Urinary bladder (tissue), 4 donors: ENCODE measurements around the gene TRIM7. TPM values are rescaled to one million over a fixed set of nuclear protein-coding genes. Genes with fewer than 3 reads are reported as not detected.

ENCODE experiments used
- DNase-seq: peaks from one replicate; pipeline ENCODE4 v3.0.0-alpha.2; 2015; ENCODE audit errors: extremely low spot score
- H3K27ac ChIP-seq: one replicate; pipeline ENCODE4 v1.5.1; 2013; ENCODE audit warnings: low read depth, mild to moderate bottlenecking, moderate library complexity
- H3K36me3 ChIP-seq: one replicate; pipeline ENCODE4 v1.6.1; 2013; ENCODE audit warnings: mild to moderate bottlenecking, moderate library complexity; ENCODE audit not compliant: insufficient read depth
- H3K4me1 ChIP-seq: one replicate; pipeline ENCODE4 v1.6.1; 2013; ENCODE audit warnings: mild to moderate bottlenecking, moderate library complexity; ENCODE audit not compliant: insufficient read depth
- H3K4me3 ChIP-seq: one replicate; pipeline ENCODE4 v1.5.1; 2013; ENCODE audit warnings: low read depth, low read length
- WGBS: extraction: QIAGEN DNeasy Blood & Tissue Kit; methylation state at CpG from one replicate; pipeline ENCODE4 v1.1.7; 2013; 5-methylcytosine and 5-hydroxymethylcytosine counted together
- polyA plus RNA-seq: library from polyadenylated mRNA; stranded (reverse); fragments of 200-250 nt; gene quantifications from one replicate; pipeline ENCODE4 v1.2.3, GENCODE V29; 2013
- total RNA-seq: library from RNA; depleted of rRNA; stranded (reverse); fragments of >200 nt; gene quantifications from one replicate; pipeline ENCODE4 v1.2.3, GENCODE V29; 2014
- donor health status: healthy with polysubstance abuse.
- donor health status: healthy.

Gene TRIM7
- total and polyA plus RNA-seq, 2 donors, result 1.2 to 3.7 TPM

DNA sequence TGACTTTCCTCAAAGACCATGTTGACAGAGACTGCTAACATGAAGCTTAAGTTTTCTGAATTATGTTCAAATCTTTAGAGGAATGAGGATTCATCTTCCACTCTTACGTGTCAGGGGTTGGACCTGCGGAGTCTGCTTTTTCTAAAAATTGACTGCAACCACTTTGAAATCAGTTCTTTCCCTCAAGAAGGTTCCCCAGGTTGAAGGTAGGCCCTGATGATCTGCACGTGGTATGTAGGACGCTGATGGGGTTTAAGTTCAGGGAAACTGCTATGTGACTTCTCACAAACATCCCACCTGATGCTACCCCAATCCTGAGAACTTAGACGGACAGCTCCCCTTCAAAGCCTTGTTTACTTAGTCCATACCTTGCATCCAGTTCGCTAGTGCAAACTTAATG lies 31.5 kb upstream of the TRIM7 start:
- WGBS, result 81% methylated on average over 6 of the region's 6 CpGs
- no peak for DNase-seq
- H3K4me3 ChIP-seq, result no peak overlapping the region
- no peaks in the 10 kb centered on the region for H3K4me1 ChIP-seq
- H3K27ac ChIP-seq, result no peak overlapping the region
- peaks cover under 1% of the 10 kb centered on the region for H3K36me3 ChIP-seq

DNA sequence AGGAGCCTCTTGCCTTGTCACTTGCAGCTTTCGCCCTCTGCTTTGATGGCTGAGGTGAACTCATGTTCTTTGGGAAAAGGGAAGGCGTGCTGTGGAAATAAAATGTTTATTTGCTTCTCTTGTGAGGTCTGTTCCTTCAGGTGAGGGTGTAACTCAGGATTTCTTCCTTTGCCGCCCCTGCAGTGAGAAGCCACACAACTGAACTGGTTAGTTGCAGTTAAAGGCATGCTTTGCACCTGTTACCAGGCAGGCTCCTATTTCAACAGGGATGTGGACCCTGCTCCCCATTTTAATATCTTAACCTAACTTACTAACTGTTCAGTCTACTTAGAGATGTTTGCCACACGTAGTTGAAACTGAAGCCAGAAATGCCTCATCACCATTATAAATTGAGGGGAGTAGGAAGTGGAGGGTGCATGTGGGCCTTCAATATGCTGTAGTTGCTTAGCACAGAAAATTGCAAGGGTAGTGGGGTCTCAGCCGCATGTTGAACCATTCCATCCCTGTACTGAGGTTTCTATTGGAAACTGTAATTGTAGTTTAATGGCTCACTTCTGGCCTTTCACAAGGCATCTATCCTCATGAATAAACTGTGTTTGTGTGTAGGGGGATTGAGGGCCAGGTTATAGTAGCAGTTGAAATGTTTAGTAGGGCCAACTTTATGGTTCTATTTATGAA lies 30.8 kb upstream of the TRIM7 start:
- no peak for DNase-seq
- no peaks in the 10 kb centered on the region for H3K4me1 ChIP-seq
- no peak overlapping the region for H3K4me3 ChIP-seq
- WGBS, result 68% methylated on average over 5 of the region's 5 CpGs
- no peak overlapping the region for H3K27ac ChIP-seq
- H3K36me3 ChIP-seq, result no peaks in the 10 kb centered on the region

DNA sequence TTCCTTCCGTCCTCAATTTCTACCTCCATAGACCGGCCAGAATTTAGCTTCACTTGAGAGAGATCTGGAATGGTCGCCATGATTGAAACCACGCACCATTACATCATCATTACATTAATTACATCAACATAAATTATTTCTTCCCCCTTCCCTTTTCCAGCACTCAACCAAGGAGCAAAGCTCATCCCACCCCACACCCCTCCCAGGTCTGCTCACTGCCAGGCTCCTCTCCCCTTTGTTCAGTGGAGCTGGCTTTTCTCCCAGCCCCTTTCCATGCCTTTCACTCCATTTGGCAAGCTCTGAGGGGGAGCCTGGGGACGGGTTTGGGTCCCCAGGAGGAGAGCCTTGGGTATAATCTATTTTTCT lies 30.3 kb upstream of the TRIM7 start:
- Histone ChIP-seq H3K4me3 (no peak overlapping the region), H3K4me1 (no peaks in the 10 kb centered on the region), H3K27ac (no peak overlapping the region), H3K36me3 (no peaks in the 10 kb centered on the region)
- WGBS, result 76% methylated on average over 5 of the region's 5 CpGs
- DNase-seq, result no peak

DNA sequence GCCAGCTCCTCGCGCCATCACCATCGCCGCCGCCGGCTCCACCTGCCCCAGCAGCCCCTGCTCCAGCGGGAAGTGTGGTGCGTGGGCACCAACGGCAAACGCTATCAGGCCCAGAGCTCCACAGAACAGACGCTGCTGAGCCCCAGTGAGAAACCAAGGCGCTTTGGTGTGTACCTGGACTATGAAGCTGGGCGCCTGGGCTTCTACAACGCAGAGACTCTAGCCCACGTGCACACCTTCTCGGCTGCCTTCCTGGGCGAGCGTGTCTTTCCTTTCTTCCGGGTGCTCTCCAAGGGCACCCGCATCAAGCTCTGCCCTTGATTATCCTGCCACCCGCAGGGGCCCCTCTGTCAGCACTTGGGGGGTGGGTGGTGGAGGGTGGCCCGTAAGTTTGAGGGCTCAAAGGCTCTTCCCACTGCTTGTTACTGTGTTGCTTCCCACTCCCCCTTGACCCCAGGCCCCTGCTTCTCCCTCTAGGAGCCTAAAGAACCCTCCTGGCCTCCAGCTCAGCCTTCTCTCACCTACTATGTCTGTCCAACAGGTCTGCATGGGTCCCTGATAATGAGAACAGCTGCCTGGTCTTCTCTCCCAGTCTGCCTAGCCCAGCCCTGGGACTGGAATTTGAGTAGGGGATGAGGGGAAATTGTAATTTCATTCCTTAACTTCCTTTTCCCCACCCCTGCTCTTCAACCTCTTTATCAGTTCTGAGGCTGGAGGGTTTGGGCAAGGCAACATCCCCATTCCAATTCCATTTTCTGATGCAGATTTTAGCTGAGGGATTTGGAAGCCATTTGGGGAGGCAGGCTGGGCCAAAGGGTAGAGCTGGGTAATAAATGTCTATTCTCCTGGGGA lies 29.7 kb upstream of the TRIM7 start:
- Histone ChIP-seq H3K36me3 (no peaks in the 10 kb centered on the region), H3K4me1 (no peaks in the 10 kb centered on the region), H3K4me3 (no peak overlapping the region), H3K27ac (no peak overlapping the region)
- no peak for DNase-seq
- 84% methylated on average over 22 of the region's 22 CpGs for WGBS

DNA sequence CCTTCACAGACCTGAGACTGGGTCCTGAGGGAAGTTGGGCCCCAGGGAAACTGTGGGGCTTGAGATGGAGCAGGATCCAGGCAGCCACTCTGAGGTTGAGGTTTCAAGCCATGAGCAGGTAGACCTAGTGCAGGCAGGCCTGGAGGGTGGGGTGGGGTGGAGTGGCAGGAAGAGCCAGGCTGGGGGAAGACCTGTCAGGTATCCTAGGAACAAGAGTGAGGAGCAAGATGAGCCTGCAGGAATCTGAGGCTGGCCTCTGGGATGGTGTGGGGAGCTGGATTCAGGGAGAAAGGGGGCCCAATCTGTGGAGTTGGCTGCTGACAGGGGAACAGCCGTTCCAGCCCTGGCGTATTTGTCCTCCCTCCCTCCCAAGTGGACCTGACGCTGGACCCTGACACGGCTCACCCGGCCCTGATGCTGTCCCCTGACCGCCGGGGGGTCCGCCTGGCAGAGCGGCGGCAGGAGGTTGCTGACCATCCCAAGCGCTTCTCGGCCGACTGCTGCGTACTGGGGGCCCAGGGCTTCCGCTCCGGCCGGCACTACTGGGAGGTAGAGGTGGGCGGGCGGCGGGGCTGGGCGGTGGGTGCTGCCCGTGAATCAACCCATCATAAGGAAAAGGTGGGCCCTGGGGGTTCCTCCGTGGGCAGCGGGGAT lies 28.9 kb upstream of the TRIM7 start:
- WGBS, result 87% methylated on average over 24 of the region's 24 CpGs
- no peaks in the 10 kb centered on the region for H3K36me3 ChIP-seq

DNA sequence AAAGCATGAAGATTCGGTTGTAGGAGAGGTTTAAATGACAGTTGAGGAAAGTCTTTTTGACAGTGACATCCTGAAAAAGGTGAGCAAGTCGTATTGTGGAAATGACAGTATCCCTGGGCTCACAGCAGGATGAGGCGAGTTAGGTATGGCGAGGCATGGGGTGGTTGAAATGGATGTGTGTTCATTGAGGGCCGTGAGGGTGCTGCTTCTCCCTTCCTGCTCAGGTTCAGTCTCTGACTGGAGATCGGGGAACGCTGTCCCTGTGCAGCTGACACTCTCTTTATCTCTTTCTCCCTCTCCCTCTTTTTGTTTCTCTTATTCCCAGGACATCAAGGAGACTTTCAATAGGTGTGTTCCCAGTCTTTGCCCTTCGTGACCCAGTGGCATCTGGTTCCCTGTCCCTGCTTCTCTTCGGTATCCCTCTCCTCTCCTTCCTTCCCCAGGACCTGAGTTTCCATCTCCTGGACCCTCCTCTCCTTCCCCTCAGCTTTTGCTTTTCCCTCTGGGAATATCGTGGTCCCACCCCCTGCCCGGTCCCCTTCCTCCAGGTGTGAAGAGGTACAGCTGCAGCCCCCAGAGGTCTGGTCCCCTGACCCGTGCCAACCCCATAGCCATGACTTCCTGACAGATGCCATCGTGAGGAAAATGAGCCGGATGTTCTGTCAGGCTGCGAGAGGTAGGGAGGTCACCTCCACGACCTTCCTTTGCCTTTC lies 28.2 kb upstream of the TRIM7 start:
- 82% methylated on average over 16 of the region's 16 CpGs for WGBS

More for the DNA sequence above, 28.9 kb upstream of the TRIM7 start:
- no peak overlapping the region for H3K27ac ChIP-seq
- no peaks in the 10 kb centered on the region for H3K4me1 ChIP-seq
- DNase-seq, result no peak
- no peak overlapping the region for H3K4me3 ChIP-seq

DNA sequence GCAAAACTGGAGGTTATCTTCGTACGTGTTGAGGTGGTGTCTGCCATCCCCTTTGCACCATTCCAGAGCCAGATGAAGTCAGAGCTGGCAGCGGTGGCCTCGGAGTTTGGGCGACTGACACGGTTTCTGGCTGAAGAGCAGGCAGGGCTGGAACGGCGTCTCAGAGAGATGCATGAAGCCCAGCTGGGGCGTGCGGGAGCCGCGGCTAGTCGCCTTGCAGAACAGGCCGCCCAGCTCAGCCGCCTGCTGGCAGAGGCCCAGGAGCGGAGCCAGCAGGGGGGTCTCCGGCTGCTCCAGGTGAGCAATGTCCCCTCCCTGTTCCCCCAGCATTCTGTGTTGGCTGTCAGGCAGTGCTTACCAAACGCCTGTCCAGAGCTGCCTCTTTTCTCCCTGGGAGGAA lies 27.6 kb upstream of the TRIM7 start:
- DNase-seq, result no peak
- Histone ChIP-seq H3K4me3 (no peak overlapping the region), H3K36me3 (no peaks in the 10 kb centered on the region), H3K4me1 (no peaks in the 10 kb centered on the region), H3K27ac (no peak overlapping the region)
- 82% methylated on average over 18 of the region's 18 CpGs for WGBS

More for the DNA sequence above, 28.2 kb upstream of the TRIM7 start:
- no peaks in the 10 kb centered on the region for H3K4me1 ChIP-seq
- H3K27ac ChIP-seq, result no peak overlapping the region
- no peak for DNase-seq
- no peak overlapping the region for H3K4me3 ChIP-seq
- no peaks in the 10 kb centered on the region for H3K36me3 ChIP-seq

DNA sequence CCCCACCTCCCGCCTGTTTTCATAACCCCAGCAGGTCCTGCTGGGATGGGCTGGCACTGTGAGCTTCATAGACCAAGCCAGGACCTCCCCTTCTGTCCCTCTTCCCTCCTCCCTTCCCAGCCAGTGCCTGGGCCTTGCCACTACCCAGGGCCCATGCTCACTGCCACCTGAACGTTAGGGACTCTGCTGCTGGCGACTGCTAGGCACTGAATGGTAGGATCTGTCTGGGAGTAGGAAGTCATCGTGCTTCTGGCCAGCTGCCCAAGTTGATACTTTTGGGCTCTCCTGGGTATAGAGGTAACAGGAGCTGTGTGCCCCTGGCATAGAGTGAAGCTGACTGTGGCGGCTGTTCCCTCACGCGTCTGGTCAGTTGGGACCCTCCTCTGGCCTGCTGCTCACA lies 26.4 kb upstream of the TRIM7 start:
- Histone ChIP-seq H3K36me3 (no peaks in the 10 kb centered on the region), H3K4me3 (no peak overlapping the region), H3K4me1 (no peaks in the 10 kb centered on the region), H3K27ac (no peak overlapping the region)
- no peak for DNase-seq
- 92% methylated on average over 7 of the region's 7 CpGs for WGBS

DNA sequence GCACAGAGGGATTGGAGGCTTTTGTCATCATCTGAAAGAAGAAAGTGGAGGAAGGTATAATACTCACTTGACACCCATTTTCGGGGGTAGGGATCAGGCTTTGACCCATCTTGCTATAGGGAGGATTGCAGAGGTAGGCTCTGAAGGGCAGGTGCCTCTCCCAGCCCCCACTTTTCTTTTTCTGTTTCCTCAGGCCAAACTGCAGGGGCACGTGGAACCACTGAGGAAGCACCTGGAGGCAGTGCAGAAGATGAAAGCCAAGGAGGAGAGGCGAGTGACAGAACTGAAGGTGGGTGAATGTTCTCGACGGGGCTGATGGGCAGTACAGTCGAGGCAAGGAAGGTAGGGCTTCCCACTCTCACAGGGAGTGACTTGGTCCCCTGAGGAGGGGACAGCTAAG lies 25.6 kb upstream of the TRIM7 start:
- no peaks in the 10 kb centered on the region for H3K36me3 ChIP-seq
- H3K4me3 ChIP-seq, result no peak overlapping the region
- 89% methylated on average over 6 of the region's 6 CpGs for WGBS
- no peak overlapping the region for H3K27ac ChIP-seq
- H3K4me1 ChIP-seq, result no peaks in the 10 kb centered on the region
- no peak for DNase-seq

DNA sequence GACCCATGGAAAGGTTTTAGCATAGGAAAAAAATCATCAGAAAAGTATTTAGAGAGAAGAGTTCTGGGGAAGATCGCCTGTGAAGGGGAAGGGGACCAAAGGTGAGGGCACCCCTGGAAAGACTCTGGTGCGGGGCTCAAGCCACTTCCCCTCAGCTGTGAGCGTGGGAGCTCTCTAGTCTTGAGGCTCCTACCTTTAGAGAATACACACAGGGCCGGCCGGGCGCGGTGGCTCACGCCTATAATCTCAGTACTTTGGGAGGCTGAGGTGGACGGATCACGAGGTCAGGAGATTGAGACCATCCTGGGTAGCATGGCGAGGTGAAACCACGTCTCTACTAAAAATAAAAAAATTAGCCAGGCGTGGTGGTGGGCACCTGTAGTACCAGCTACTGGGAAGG lies 25.0 kb upstream of the TRIM7 start:
- no peak for DNase-seq
- H3K4me1 ChIP-seq, result no peaks in the 10 kb centered on the region
- H3K4me3 ChIP-seq, result no peak overlapping the region
- 95% methylated on average over 13 of the region's 13 CpGs for WGBS
- no peak overlapping the region for H3K27ac ChIP-seq
- no peaks in the 10 kb centered on the region for H3K36me3 ChIP-seq

DNA sequence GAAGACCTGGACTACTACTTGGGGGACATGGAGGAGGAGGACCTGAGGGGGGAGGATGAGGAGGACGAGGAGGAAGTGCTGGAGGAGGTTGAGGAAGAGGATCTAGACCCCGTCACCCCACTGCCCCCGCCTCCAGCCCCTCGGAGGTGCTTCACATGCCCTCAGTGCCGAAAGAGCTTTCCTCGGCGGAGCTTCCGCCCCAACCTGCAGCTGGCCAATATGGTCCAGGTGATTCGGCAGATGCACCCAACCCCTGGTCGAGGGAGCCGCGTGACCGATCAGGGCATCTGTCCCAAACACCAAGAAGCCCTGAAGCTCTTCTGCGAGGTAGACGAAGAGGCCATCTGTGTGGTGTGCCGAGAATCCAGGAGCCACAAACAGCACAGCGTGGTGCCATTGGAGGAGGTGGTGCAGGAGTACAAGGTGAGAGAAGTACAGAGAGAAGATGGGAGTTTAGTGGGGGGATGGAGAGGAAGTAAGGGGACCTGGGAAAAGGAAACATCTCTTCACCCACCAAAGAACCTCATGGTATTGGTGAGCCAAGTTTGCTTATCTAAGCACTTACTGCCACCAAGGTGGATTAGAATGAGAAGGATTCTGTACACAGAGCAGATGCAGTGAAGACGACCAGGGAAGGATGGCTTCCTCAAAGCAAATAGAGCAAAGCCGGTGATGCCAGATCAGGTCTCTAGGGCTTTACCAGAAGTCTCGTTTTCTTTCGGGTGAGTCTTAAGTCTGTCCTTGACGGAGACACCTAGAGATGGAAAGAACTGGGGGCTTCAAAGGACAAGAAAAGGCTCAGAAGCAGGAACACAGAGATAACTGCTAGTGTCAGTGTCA lies 19.6 kb upstream of the TRIM7 start:
- no peak for DNase-seq
- no peaks in the 10 kb centered on the region for H3K4me1 ChIP-seq
- no peak overlapping the region for H3K27ac ChIP-seq
- 69% methylated on average over 22 of the region's 22 CpGs for WGBS
- H3K36me3 ChIP-seq, result no peaks in the 10 kb centered on the region
- peak overlapping the region; percentile 60 for H3K4me3 ChIP-seq

DNA sequence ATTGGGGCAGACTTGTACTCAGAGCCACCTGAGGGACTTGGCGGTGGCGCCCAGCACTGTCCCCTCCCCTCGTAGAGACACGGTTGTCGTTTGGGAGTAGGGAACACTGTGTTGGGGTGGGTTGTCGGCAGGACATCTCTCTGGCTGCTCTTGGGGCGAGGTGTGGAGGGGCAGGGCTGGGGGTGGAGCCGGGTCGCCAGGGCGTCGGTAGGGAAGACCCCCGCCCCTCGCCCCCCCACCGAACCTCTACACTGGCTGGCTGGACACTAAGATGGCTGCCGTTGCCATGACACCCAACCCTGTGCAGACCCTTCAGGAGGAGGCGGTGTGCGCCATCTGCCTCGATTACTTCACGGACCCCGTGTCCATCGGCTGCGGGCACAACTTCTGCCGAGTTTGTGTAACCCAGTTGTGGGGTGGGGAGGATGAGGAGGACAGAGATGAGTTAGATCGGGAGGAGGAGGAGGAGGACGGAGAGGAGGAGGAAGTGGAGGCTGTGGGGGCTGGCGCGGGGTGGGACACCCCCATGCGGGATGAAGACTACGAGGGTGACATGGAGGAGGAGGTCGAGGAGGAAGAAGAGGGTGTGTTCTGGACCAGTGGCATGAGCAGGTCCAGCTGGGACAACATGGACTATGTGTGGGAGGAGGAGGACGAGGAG lies 18.9 kb upstream of the TRIM7 start:
- Histone ChIP-seq H3K27ac (peak overlapping the region; percentile 81), H3K4me1 (no peaks in the 10 kb centered on the region), H3K36me3 (no peaks in the 10 kb centered on the region), H3K4me3 (peak overlapping the region; percentile 60)
- no peak for DNase-seq
- WGBS, result 1% methylated on average over 31 of the region's 31 CpGs
